HG02943 (cell line): Measurements from ENCODE around the gene ARHGEF7.
"Not testable (repeated sequence)": the region's sequence is repeated elsewhere in the genome, so short reads cannot be mapped to it uniquely, and the experiment has no call there.

Experiments
- ATAC-seq: cut with Tn5 transposase; IDR thresholded peaks from one replicate; pipeline ENCODE4 v1.9.1; 2021; ENCODE audit warnings: mild to moderate bottlenecking, low read depth, moderate library complexity; ENCODE audit not compliant: unreplicated experiment

The ARHGEF7 gene

DNA sequence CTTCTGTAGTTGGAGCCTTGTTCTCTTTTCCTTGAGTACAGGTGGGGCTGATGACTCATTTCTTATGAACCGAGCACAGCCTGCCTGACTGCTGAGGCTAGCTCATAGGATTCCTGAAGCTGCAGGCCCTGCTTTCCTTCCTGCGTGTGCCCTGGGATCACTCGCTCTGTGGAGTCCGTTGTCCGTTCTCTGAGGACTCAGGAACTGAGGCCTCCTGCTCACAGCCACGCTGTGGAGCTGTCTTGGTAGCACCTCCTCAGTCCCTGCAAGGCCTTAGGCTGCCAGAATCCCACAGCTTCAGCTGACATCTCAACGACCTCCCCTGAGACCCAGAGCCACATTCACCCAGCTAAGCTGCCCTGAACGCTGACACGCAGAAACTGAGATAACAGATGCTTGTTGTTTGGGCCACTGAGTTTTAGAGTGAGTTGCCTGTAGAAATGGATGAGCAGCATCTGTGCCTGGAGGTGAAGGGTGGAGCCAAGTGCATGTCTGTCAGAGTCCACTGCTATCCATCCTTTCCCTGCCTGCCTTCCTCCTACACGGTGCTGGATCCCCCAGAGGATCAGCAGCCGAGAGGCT, 72.9 kb downstream of the ARHGEF7 start:
- ATAC-seq: no peak

GRCh38 chr13:111189064-111189505, 74.0 kb downstream of the ARHGEF7 start:
- not testable (repeated sequence) for ATAC-seq

DNA sequence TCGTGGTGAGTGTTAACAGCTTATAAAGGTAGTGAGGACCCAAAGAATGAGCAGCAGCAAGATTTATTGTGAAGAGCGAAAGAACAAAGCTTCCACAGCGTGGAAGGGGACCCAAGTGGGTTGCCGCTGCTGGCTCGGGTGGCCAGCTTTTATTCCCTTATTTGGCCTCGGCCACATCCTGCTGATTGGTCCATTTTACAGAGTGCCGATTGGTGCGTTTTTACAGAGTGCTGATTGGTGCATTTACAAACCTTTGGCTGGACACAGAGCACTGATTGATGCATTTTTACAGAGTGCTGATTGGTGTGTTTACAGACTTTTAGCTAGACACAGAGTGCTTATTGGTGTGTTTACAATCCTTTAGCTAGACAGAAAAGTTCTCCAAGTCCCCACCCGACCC, 74.4 kb downstream of the ARHGEF7 start:
- not testable (repeated sequence) for ATAC-seq

DNA sequence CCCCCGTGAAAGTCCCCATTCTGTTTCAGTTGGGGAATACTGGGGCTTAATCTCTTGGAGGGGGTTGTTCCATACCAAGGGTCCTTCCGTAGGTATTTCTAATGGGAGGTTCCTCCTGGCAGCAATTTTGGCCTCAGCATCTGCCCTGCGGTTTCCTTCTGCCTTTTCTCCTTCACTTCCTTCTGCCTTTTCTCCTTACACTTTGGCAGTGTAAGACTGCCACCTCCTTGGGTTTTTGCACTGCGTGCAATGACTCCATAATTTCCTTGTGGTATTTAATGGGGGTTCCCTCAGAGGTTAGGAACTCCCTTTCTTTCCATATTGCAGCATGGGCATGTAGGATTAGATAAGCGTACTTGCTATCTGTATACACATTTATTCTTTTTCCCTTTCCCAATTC, 78.1 kb downstream of the ARHGEF7 start:
- ATAC-seq: not testable (repeated sequence)

DNA sequence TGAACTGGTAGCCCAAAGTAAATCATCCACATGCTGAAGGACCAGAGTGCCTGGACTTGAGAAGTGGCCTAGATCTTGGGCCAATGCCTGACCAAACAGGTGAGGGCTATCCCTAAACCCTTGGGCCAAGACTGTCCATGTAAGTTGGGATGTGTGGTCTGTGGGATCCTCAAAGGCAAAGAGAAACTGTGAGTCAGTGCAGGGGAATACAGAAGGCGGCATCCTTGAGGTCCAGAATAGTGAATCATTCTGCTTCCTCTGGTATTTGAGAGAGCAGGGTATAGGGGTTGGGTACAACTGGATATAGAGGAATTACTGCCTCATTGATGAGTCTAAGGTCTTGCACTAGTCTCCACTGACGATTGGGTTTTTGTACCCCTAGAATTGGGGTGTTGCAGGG, 79.5 kb downstream of the ARHGEF7 start:
- not testable (repeated sequence) for ATAC-seq

DNA sequence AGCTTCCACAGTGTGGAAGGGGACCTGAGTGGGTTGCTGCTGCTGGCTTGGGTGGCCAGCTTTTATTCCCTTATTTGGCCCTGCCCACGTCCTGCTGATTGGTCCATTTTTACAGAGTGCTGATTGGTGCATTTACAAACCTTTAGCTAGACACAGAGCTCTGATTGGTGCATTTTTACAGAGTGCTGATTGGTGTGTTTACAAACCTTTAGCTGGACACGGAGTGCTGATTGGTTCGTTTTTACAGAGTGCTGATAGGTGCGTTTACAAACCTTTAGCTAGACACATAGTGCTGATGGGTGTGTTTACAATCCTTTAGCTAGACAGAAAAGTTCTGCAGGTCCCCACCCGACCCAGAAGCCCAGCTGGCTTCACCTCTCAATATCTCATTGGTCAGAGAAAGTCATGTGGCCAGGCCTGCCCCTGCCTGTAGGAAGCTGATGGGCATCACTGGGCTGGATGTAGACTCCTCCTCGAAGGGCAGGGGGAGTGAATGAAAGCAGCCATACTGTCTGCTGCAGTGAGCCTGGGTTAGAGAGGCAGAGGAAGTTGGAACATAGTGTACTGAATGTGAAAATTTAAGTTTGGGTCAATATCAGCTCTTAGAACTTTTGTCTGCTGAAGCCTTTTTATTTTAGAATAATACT, 83.7 kb downstream of the ARHGEF7 start:
- not testable (repeated sequence) for ATAC-seq

GRCh38 chr13:111201304-111201940, 86.3 kb downstream of the ARHGEF7 start:
- no peak for ATAC-seq

DNA sequence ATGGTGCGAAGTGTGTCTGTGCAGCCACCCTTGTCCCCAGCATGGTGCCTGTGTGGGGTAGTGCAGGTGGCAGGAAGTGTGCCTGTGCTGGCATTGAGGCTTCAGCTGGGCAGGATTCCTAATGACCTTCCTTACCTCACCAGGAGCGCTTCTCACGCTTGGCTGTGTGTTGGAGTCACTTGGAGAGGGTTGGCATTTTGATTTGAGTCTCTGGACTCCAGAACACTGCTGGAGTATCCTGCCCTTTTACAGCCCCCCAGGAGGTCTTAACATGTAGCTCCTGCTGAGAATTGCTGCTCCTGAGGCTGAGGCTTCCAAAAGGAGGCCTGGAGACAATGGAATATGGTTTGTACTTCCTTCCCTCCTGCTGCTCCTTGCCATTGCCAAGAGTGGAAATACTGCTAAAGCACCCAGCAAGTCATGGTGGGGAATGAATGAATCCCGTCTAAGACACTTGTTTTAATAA, 87.1 kb downstream of the ARHGEF7 start:
- no peak for ATAC-seq

- no peak for ATAC-seq
Observed at GRCh38 chr13:111202745-111203144, 87.6 kb downstream of the ARHGEF7 start.

DNA sequence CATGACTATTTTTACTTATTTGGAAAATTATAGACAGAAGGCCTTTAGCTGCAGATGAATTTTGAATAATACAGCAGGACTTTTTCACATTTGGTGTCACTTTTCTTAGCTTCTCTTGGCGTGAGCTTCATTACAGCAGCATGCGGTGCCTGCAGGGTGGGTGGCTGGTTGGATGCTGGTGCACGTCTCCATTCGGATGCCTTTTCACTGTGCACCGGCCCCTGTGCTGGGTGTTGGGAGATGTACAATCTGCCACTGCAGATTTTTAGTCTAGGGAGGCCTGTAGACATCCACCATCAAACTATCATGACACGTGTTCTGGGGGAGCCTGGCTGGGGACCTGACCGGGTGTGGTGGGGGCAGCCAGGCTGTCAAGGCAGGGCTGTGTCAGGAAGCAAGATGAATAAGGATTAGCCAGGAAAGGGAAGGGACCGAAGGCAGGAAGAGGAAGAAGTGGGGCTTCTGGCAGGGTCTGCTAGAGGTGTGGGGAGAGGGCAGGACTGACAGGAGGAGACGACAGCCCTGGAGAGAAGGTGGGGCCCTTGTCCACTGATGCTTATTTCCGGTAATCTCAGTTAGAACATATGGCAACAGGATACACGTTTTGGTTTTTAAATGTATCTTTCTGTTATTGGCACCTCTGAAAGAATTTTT, 88.8 kb downstream of the ARHGEF7 start:
- no peak for ATAC-seq

DNA sequence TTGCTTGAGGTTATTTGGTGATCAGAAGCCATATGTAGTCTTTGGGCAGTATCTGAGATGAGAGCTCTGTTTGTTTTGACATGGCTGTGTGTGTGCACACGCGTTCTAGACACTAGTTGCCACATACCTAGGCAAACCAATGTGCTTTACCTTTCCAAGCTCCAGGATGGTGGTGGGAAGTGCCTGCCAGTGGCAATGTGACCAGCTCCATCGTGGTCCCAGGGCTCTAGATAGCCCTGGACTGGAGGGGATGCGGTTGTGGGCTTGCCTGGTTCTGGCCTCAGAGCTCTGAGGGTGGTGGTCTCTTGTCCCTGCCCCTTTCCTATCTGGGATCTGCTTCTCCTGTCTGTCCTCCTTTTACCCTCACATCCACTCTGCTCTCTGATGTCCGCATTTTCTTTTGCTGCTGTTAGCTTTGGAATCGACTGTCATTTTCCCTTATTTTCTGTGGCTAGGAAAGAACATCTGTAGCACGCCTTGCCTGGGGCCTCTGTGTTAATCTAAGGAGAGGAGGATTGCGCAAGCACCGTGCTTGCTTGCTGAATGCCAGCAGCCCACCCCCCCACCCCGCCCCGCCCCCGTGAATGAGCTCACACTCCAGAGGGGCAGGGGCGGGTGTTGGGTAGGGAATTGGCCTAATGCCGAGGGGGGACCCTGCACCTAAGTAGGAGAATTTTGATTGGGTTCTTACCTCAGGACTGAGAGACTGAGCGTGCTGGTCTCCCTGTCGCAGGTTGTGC, 89.5 kb downstream of the ARHGEF7 start:
- ATAC-seq: no peak

GRCh38 chr13:111206148-111206547, 91.0 kb downstream of the ARHGEF7 start:
- ATAC-seq: no peak

DNA sequence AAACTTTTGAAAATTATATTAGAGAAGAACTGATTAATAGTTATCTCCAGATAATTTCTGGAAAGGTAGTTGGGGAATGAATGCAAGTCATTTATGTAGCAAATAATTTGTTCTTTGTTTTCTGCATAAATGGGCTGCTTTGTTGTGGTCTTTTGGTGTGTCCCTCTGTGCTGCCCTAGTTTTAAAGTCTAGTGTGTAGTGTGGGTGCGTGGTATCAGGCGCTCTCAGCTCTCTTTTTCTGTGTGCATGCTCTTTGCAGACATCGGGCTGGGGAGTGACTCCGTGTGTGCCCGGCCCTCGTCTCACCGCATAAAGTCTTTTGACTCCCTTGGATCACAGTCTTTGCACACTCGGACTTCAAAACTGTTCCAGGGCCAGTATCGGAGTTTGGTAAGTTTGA, 94.5 kb downstream of the ARHGEF7 start:
- no peak for ATAC-seq

- ATAC-seq: no peak
Observed at GRCh38 chr13:111210091-111210490, 95.0 kb downstream of the ARHGEF7 start.

DNA sequence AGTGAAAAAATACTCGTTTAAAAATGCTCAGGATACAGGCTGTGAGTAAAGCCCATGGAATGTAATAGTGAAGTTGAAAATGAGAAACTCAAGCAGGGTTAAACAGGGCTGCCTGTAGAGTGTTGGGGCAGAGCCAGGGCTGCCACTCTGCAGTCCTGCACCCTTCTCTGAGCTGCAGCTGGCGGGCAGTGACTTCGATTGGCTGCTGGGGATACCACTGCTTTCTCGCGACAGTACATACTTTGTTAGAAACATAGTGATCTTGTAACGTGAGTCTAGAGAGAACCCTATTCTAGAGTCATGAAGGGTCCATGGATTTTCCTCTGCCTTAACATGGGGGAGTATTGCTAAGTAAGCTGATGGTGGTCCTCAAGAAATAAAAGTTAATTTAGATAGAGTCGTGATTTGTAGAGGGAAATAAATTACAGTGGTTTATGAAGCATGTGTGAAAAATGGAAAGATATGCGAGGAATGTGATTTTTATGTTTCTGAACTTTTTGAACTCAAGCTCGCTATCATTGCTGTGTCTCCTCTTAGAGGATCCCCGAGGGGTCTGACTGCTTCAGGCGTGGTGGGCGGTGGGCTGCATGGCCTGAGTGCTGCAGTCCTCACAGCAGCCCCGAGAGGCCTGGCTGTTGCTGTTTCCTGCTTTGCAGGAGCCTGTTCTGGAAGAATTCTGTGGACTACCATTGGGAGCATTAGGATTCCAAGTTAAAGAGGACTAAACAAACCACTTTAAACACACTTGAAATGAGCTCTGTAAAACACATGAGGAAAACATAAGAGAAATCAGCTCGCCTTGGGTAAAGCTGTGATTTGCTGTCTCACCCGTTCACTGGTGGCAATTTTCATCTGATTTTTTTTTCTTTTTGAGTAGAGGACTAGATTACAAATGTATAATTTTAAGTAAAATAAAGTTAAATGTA, 95.7 kb downstream of the ARHGEF7 start:
- ATAC-seq: no peak

GRCh38 chr13:111211789-111212516, 96.8 kb downstream of the ARHGEF7 start:
- ATAC-seq: no peak

- ATAC-seq: no peak
Observed at GRCh38 chr13:111212517-111212873, 97.4 kb downstream of the ARHGEF7 start.

- no peak for ATAC-seq
Observed at GRCh38 chr13:111213964-111214726, 99.0 kb downstream of the ARHGEF7 start.
